Stimulated activated CD4-positive, alpha-beta T cell treated with anti-CD3 and anti-CD28 coated beads, Interleukin-2, amount 100 ng/mL, for 4 hours (primary cell): ENCODE results near the gene RAB11FIP3.
"Not testable (repeated sequence)": the region's sequence is repeated elsewhere in the genome, so short reads cannot be mapped to it uniquely, and the experiment has no call there.

Experiments used
- DNase-seq: peaks from one replicate; pipeline ENCODE4 v3.0.0-alpha.2; 2020; ENCODE audit warnings: low read depth

The RAB11FIP3 gene

DNA sequence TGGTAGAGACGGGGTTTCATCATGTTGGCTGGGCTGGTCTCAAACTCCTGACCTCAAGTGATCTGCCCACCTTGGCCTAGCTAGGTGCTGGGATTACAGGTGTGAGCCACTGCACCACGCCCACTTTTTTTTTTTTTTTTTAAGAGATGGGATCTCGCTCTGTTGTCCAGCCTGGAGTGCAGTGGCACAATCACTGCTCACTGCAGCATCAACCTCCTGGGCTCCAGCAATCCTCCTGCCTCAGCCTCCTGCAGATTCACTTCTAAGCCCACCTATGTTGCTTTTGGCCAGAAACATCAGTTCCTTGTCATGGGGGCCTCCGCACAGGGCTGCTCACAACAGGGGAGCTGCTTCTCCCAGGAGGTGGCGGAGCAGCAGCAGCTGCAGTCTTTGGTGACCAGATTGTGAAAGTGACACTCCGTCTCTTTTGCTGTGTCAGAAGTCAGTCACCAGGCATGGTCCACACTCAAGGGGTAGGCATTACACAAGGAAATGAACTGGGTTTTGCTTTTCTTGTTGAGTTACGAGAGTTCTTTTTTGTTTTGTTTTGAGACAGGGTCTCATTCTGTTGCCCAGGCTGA, 32.9 kb upstream of the RAB11FIP3 start:
- no peak for DNase-seq

DNA sequence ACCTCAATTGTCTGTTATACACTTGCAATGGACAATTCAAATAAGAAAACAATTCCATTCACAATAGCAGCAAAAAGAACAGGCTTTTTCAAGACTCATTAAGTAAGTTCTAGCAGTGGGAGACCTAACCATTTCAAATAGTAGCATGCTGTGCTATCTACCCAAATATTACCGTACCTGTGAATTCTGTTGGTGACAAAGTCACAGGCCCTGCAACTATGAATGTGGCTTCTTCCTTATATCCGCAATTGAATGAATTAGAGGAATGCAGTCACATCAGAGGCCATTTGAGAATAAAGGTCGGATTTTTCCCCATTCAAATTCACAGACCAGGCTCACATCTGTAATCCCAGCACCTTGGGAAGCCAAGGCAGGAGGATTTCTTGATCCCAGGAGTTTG, 29.2 kb upstream of the RAB11FIP3 start:
- no peak for DNase-seq

GRCh38 chr16:396605-397004, 28.8 kb upstream of the RAB11FIP3 start:
- DNase-seq, result no peak

DNA sequence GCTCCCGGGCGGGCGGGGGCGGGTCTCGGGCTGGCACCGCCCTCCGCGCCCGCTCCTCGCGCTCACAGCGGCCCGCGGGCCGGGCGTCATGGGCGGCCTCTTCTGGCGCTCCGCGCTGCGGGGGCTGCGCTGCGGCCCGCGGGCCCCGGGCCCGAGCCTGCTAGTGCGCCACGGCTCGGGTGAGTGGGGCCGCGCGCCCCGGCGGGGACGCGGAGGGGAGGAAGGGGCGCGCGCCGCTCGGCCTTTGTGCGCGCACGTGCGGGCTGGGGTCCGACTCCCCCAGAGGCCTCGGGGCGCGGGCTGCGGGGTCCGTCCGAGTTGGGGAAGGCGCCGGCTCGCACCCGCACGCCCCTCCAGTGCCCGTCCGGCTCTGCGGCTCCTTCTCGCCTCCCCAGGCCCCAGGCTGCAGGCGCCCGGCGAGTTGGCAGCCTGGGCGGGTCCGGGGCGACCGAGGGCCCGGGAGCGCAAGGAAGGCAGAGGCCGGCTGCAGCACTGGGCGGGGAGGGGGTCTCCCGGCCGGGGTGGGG, 28.3 kb upstream of the RAB11FIP3 start, which contains the start of gene NME4:
Gene NME4, plus strand, starts transcription at position 65 of the 527 bp plus-strand sequence. Its CDS starts 24 bp downstream, at position 89.
- no peak for DNase-seq

- no peak for DNase-seq
Measured at GRCh38 chr16:397736-398332, 27.6 kb upstream of the RAB11FIP3 start.

GRCh38 chr16:398561-399339, 26.7 kb upstream of the RAB11FIP3 start:
- DNase-seq, result no peak

GRCh38 chr16:399340-400019, 26.0 kb upstream of the RAB11FIP3 start:
- DNase-seq, result no peak

DNA sequence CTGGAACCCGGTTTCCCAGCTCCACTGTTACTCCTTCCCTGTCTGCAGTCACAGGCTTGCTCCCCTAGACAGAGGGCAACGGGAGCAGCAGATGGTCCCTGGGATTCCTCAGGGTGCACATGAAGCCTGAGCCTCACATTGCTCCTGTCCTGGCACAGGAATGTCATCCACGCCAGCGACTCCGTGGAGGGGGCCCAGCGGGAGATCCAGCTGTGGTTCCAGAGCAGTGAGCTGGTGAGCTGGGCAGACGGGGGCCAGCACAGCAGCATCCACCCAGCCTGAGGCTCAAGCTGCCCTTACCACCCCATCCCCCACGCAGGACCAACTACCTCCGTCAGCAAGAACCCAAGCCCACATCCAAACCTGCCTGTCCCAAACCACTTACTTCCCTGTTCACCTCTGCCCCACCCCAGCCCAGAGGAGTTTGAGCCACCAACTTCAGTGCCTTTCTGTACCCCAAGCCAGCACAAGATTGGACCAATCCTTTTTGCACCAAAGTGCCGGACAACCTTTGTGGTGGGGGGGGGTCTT, 25.3 kb upstream of the RAB11FIP3 start:
- no peak for DNase-seq

- peak; percentile 98 for DNase-seq
Measured at GRCh38 chr16:401468-402348, 23.7 kb upstream of the RAB11FIP3 start, which contains the start of gene DECR2. DECR2 (plus strand) TSS chr16:401885; CDS start chr16:401964, 79 bp downstream.

DNA sequence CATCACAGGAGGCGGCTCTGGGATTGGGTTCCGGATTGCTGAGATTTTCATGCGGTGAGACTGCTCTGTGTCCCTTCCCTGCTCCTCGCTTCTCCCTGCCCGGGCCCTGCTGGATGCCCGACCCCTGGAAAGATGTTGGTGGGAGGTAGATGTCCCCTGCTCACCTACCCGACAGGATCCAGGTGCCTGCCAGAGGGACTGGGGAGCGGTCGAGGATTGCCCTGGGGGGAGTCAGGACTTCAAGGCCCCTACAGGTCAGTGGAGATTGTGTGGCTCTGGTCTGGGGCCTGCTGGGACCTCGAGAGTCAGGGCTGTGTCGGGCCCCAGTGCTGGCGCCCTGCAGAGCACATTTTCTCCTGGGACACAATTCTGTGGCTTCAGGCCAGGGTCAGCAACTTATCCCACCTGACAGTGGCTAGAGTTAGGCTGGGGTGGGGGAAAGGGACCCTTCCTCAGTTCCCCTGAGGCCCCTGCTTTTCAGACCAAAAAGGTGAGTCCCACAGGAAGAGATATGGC, 20.4 kb upstream of the RAB11FIP3 start:
- no peak for DNase-seq

DNA sequence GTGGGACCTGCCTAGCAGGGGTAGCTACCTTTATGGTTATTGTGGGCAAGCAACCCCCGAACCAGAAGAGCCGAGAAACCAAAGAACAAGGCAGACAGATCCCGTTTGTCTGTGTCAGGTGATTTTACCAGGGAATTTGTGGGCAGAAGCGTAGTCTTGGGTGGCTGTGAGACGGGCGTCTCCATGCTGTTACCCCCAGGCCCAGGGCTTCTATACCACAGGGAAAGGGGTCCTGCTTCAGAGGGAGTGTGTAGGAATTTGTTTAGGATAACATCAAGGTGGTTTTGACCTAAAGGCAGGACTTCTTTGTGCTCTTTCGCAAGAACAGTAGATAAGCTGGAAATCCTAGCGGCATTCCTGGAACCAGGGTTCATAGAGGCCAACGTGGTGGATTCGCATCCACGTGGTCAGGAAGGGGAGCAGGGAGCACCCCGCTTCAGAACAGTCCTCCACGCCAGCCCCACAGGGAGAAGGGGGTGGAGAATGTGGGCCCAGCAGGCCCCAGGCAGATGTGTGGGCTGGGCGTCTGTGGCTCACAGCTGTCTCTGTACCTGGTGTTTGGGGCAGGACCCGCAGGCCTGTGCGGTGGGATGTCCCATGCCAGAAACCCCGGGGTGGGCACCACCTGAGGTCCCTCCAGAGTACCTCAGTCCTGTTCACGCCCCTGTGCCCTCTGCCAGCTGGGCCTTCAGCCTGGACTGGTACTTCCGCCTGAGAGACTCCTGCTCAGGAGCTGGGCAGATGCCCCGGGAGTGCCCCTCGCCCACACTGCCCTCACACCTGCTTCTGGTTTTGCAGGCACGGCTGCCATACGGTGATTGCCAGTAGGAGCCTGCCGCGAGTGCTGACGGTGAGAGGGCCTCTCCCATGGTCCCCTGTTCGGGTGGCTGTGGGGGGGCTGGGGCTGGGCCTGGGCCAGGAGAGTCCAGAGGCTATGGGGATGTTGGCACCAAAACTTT, 19.6 kb upstream of the RAB11FIP3 start:
- no peak for DNase-seq

- DNase-seq, result no peak
Measured at GRCh38 chr16:407253-407652, 18.2 kb upstream of the RAB11FIP3 start.

DNA sequence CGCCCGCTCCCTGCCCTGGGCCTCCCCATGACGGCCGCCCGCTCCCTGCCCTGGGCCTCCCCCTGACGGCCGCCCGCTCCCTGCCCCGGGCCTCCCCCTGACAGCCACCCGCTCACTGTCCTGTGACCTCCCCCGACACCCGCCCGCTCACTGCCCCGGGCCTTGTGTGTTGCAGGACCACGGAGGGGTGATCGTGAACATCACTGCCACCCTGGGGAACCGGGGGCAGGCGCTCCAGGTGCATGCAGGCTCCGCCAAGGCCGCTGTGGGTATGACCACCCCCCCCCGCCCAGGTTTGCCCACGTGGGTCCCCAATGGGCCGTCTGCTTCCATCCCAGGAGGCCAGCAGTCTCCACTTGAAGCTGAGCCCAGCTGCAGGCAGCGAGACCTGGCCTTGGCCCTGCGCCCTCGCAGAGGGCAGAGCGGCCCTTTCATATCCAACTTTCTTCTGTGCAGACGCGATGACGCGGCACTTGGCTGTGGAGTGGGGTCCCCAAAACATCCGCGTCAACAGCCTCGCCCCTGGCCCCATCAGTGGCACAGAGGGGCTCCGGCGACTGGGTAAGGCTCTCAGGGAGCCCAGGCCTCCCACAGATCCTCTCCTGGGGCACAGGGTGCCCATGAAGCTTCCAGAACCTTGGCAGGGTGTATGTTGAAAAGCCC, 14.8 kb upstream of the RAB11FIP3 start:
- DNase-seq, result no peak

DNA sequence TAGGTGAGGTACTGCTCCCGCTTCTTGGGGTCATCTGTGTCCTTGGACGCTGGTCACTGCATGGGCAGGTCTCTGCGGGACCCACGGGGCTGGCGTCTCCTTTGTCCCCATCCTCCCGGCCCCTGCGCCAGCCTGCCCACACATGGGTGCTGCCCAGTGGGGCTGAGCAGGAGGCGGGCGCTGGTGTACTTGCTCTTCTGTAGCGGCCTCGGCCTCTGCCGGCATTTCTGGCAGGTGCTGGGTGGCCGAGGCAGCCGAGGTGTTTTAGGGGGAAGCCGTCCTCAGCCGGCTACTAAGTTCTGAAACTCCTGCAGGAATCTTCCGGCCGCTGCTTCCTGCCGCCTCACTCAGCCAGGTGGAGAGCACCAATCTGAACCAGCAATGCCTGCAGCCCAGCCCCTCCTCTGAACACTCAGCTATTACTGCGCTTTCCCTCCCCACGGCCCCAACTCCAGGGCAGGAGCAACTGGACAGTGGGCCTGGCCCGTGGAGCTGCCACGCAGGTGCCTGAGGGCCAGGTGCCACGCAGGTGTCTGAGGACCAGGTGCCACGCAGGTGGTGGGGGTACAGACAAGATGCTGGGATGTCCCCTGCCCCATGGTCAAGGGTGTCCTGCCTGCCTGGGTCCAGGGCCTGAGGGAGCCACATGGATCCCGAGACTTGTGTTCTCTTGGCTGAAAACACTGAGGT, 13.7 kb upstream of the RAB11FIP3 start:
- DNase-seq, result no peak

DNA sequence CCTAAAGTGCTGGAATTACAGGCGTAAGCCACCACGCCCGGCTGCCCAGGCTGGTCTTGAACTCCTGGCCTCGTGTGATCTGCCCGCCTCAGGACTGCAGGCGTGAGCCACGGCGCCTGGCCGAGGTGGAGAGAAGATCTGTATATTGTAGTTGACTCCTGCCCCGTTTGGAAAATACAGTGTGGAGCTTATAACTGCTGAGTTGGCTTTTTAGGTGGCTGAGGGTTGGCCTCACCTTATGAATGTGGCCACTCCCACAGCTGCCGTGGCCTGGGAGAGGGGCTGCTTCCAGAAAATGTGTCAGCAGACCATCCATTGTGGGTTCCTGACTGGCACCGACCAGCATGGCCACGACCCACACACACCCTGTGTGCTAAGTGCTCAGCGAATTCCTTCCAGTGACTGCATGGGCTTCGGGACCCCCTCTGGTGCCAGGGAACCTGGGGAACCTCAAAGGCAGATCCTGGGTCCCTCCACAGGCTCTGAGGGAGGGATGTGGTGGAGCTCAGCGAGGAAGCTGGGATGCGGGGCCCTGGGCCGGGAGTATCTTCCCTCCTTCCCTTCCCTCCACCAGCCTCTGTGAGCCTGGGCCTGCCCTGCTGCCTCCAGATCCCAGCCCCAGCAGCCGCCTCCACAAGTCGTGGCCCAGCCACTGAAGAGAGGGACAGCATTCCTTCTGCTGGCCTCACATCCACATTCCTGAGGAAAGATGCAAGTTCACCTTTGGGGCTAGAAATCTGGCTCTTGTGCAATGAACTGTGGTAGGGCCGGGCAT, 10.9 kb upstream of the RAB11FIP3 start:
- no peak for DNase-seq

- DNase-seq, result not testable (repeated sequence)
Measured at GRCh38 chr16:415170-415498, 10.3 kb upstream of the RAB11FIP3 start.

GRCh38 chr16:422179-422578, 3.3 kb upstream of the RAB11FIP3 start:
- not testable (repeated sequence) for DNase-seq
